ENCODE measurements around the gene SUSD4.

Gene SUSD4

DNA sequence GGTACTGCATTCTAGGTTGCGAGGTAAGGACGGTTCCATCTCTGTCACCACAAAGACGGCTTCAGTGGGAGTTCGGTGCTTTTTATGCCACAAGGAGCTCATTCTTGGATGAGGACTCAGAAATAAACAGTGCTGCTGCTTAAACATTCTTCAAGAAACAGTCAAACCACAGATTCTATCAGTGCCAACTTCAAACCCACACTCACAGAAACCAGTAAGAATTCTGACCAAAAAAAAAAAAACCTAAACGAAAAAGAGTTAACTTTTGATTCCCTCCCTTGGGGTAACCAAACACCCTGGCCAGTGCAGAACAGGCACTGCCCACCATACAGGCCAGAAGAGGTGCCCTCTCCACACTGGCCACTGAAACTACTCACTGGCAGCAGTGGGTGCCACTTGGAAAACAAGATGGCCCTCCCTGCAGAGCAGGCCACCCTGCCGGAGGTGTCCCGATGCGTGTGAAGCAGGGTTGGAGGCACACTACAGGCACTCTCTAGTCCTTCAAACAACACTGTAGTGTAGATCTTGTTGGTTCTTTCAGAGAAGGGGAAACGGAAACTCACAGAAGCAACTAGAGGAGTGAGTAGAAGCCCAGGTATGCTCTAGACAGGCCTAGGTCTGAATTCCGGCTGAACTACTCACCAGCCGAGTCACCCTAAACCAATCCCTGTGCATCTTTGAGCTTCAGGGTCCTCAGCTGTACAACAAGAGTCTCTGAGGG lies 133.7 kb downstream of the SUSD4 start:
- DNase-seq (ENCODE audit: low spot score), result peak; percentile 74

DNA sequence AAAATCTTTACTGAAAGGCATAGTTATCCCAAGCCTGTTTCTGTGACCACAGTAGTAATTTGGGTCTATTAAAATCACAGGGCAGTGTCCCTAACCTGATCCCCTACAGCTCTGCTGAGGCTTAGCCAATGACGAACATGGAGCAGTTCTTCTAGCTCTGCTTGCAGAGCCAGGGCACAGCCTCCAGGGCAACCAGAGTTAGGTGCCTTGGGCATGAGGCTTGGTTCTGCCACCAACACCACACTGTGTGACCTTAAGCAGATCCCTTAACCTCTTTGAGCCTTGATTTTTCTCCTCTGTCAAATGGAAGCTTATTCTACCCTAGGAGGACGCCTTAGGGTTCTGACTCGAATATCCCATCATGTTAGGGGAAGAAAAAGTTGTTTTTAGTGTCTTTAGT lies 134.2 kb downstream of the SUSD4 start:
- DNase-seq (ENCODE audit: low spot score), result no peak

DNA sequence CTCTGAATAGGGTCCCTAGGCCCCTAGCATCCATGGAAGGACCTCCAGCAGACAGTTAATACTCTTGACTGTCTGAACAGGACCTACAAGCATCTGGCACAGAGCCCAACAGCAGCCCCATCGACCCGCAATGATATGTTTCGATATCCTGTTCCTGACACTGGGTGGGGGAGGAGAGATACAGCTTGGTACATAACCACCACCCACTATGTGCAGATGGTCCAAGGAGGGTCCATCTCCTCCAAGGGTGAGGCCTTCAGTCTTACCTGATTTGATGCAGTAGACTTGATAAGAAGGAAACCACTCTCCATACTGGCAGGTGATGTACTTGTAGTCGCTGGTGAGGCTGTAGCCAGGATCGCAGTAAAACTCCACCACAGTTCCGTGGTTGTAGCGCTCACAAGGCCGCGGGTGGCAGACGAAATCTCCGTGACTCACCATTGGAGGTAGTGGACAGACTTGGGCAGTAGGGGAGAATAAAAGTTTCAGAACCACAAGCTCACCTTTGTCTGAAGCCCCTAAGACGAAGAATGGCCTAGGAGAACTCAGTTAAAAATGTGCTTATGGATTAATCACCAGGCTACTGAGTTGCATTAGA lies 134.9 kb downstream of the SUSD4 start:
- no peak for DNase-seq (ENCODE audit: low spot score)

DNA sequence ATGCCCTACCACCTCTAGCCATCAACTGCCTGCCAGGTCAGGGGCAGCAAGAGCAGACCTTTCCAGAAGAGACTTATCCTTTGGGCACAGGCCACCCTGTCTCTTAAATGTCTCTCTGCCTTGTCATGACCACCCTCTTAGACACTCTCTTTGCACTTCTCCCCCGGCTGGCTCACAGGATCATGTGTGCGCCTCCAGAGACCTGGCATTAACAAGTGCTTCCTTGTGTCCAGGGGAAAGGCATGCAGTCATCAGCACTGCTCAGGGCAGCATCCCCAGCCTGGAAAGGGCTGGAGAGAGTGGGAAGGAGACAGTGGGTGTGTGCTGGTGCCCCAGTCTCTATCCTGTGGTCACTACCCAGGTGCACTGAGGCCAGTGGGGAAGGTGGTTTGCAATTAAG lies 135.8 kb downstream of the SUSD4 start:
- no peak for DNase-seq (ENCODE audit: low spot score)

DNA sequence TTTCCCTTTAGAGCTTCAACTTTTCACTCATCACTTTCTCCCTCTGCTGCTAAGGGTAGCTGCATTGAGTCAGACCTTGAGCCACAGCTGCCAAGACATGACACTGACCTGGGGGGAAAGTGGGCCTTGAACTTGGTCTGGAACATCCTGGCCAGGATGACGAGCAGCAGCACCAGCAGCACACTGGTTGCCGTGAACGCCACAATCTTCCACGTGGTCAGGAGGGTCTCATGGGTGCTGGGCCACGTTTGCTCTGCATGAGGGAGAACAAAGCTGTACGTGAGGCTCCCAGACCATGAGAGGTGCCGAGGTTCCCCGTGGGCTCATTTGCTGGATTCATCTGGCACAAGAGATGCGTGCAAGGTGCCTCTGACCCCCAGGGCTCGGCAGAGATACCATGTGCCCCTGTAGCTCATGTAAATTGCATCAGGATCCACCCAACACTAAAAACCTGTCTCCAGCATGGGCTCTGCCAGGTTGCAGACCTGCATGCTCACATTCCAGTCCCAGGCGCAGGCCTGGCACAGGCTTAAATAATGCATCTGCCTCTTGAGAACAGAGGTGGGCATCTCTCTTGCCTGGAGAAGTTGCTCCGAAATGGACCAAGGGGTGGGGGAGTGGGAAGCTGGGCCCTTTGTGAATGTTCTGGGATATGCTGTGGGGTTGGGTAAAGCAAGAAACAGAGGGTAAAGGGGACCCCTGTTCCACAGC lies 136.3 kb downstream of the SUSD4 start:
- DNase-seq (ENCODE audit: low spot score), result no peak

DNA sequence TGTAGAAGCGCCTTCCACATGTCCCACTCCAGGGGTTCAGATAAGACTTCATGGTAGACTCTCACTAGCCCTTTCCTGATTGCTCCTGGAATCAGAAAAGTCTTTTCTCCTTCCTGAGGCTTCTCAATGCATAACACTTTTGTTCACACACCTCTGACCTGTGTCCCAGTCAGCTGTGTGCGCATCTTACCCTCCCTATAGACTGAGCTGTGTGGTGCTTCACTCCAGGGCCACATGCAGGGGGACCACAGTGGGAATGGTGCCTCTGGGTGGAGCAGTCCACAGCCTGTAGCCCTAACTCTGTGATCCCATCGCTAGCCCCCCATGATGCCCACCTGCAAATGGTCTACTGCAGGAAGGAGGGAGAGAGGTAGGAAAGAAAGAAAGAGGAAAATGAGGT lies 136.9 kb downstream of the SUSD4 start:
- no peak for DNase-seq (ENCODE audit: low spot score)

DNA sequence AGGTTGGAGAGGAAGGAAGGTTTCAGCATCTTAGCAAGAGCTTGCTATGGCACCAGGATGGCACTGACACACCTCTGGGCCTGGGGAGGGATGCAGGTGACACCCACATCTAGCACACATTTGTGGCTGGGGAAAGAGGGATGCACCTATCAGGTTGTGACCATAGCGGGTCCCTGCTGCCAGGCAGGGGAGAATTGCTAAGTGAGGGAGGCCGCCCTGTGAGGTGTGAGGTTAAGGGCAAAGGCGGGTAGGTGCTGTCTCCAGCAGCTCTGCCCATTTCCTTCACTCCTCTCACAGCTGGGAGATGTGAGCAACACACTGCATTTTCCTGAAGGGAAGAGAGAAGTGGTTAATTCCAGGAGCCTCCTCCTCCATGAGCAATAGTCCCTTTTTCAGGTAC lies 137.7 kb downstream of the SUSD4 start:
- DNase-seq (ENCODE audit: low spot score), result no peak

DNA sequence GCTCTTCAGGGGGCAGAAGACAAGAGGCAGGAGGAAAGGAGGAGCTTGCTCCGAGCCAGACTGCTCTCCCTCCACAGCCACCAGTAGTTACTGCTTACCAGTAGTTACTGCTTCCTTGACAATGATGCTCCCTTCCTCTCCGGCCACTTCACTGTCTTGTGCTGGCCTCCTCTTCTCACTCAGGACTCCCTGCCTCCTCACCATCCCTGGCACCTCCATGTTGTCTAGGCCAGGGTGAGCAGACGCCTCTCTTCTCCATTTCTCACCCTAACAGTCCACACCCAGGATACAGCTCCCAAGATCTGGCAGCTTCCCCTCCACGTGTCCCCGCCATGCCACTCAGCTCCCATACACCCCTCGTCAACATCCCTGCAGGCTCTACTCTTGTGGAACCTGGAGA lies 138.5 kb downstream of the SUSD4 start:
- DNase-seq (ENCODE audit: low spot score), result no peak

DNA sequence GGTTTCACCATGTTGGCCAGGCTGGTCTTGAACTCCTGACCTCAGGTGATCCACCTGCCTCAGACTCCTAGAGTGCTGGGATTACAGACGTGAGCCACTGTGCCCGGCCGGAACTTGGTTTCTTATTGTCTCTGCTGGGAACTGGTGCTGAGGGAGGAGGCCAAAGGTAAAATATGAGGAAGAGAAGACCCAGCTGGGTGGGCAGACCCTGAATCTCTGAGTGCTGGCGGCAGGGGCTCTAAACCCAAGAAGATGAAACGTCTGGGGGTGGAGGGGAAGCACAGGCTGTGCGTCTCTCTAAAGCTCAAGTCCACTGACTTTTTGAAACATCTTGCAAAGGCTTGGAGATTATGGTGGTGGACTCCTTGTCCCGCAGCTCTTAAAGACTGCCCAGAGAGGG lies 138.9 kb downstream of the SUSD4 start:
- no peak for DNase-seq (ENCODE audit: low spot score)

DNA sequence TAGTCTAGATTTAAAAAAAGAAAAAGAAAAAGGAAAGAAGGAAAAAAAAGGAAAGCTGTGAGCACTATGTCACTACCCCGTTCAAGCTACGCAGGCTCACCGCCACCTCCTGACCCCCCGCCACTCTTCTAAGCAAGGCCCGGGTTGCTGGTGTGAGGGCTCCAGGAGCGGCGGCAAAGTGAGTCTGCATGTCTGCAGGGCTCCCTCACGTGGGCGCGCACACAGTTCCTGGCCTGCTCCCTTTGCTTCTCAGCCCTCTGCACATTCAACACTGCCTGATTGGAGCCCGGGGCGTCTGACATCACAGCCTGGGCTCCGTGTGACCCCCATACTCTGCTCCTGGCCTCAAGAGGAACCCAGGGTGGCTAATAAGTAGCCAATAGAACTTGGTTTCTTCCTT lies 139.5 kb downstream of the SUSD4 start:
- DNase-seq (ENCODE audit: low spot score), result no peak

DNA sequence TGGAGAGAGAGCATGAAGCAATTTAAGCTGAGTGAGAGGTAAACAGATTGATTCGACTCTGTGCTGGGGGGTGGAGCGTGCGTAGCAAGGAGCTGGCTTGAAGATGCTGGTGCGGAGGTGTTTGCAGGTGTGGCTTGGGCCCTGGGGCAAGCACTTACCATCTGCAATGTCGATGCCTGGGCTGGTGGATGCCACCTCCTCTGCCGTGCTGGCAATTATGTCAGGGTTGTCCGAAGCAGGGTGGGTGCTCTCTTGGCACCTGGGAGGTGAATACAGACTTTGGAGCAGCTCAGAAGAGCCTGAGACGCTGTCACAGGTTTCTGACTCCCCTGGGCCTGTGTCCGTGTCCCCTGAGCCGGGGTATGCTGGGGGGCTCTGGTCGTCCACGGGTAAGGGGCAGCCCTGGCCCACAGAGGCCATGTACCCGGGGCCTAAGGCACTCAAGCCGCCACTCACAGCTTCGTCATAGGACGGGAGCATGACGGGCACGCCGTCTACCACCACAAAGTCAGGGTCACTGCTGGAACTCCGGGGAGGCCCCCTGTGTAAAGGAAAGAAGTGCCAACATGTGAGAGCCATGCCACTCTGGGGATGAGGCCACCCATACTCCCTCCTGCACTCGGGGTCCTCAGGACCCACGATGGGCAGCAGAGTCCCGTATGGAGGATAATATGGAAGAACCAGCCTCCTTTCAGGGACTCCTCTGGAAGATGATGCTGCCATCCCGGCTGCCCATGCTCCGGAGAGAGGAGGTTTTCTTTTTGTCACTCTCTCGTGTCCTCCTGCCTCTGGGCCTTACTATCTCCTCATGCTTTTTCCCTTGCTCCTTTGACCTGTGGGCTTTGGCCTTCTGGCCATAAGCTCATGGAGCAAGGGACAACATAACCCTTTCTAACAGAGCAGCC lies 140.6 kb downstream of the SUSD4 start:
- no peak for DNase-seq (ENCODE audit: low spot score)

DNA sequence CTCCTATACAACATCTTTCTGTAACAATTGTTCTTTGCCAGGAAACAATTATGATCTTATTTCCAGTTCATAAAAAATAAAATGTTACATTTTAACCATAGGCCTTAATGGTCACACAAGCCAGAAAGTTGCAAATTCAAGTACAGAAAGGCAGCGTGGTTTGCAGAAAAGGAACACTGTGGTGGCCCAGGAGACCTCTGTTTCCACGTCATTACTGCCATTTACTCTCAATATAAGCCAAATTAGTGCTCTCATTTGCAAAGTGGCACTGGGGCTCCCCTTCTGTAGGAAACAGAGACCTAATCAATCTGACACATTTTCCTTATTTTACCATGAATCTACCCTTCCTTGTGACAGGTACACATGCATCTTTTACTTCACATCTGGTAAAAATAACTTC lies 141.6 kb downstream of the SUSD4 start:
- DNase-seq (ENCODE audit: low spot score), result no peak

DNA sequence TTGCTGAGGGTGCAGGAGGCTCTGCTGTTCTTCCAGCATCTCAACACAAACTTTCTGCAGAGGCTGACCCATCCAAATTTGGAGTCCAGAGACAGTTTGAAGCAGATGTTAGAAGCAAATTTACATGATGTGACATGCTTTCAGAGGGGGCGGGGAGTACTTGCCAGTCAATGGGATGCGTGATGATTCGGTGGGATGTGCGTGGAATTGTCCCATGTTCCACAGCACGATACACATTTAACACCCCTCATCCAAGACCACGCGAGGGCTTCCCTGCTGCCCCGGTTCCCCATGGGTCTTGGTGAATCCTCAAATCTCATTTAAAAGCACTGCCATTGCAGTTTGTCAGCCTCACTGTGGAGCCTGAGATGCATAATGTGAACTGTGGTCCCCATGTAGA lies 142.3 kb downstream of the SUSD4 start:
- no peak for DNase-seq (ENCODE audit: low spot score)

DNA sequence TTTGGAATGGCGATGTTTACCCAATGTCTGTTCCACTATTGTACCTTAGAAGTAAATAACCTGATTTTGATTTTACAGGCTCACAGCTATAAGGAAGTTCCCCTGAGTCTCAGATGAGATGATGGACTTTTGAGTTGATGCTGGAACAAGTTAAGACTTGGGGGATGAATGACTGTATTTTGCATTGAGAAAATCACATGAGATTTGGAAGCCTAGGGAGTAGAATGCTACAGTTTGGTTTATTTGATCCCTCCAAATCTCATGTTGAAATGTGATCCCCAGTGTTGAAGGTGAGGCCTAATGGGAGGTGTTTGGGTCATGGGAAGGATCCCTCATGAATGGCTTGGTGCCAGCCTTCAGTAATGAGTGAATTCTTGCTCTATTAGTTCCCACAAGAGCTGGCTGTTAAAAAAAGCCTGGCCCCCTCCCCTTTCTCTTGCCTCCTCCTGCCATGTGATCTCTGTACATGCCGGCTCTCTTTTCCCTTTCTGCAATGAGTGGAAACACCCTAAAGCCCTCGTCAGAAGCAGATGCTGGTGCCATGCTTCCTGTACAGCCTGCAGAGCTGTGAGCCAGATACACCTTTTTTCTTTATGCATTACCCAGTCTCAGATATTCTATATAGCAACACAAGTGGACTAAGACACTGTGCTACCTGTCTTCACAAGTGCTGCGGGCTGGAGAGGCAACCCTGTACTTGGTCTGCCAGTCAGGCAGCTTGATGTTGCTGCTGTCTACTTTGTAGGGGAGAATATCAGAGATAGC lies 143.9 kb downstream of the SUSD4 start:
- no peak for DNase-seq (ENCODE audit: low spot score)

DNA sequence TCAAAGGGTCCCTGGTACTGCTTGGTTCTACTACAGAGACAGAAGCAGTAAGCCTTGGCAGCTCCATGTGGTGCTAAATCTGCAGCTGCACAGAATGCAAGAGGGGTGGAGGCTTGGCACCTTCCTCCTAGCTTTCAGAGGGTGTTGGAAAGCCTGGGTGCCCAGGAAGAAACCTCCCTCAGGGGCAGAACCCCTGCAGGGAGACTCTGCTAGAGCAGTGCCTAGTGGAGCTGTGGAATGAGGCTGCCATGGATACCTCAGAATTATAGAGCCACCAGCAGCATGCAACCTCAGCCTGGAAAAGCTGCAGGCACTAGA lies 144.7 kb downstream of the SUSD4 start:
- DNase-seq (ENCODE audit: low spot score), result no peak

DNA sequence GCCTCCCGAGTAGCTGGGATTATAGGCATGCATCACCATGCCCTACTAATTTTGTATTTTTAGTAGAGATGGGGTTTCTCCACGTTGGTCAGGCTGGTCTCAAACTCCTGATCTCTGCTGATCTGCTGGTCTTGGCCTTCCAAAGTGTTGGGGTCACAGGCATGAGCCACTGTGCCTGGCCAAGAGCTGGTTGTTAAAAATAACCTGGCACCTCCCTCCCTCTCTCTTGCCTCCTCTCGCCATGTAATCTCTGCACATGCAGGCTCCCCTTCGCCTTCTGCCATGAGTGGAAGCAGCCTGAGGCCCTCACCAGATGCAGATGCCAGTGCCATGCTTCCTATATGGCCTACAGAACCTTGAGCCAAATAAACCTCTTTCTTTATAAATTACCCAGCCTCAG lies 146.2 kb downstream of the SUSD4 start:
- DNase-seq (ENCODE audit: low spot score), result no peak

DNA sequence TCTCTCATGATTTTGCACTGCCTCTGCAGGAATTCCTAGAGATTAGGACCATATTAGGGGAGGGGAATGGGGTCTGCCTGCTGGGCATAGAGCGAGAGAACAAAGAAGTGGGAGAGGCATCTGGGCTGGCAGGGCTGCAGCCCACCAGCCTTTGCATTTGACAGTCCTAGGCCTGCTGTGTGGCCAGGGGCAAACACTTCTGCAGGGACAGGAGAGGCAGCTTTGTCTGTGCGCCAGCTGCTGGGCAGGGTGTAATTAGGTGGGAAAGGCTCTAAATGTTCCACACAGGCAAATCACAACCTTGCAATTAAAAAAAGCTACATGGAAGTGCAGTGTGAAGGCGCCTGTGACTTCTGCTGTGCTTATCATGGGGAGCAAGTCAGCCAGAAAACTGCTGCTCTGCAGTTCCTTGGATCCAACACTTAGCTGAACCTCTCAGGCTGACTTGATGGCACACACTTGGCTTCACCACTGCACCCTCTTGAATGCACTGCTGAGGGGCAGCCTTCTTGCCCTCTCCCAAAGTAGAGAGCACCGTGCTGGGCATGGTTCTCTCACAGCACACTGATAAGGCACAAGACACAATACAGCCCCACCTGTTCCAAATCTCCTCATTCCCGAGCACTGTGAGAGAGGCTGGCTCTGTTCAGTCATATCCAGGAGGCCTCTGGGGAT lies 147.3 kb downstream of the SUSD4 start:
- no peak for DNase-seq (ENCODE audit: low spot score)

DNA sequence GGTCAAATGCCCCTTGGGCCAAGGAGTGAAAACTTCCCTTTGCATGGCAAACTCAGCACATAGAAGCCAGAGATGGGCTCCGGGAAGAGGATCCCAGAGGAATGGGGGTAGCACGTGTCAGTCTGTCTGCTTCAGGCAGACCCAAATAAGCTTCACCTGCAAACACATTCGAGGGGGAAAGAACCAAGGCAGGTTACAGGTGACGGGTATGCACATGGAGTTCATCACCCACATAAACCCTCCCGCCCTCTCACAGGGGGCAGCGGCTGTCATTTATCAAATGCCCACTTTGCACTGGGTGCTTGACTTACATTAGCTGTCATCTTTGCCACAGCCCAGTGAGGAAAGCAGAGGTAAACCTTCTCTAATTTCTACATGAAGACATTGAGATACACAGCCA lies 147.9 kb downstream of the SUSD4 start:
- DNase-seq (ENCODE audit: low spot score), result no peak

DNA sequence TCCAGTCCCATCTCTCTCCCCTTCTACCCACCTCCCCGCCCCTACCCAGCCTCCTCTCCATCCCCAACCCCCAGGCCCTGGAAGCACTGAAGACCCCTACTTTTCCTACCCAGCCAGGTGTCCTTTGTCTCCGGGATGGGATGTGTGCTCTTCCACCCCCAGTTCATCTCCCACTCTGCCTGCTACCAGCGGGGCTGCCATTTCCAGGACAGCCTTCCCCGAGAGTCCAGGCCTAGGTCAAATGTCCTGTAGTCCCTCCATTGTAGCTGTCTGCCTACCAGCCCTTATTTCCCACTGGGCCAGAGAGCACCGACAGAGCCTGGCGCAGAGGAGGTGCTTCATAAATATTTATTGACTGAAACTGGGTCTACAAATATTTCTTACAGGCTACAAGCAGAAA lies 148.9 kb downstream of the SUSD4 start:
- DNase-seq (ENCODE audit: low spot score), result no peak

DNA sequence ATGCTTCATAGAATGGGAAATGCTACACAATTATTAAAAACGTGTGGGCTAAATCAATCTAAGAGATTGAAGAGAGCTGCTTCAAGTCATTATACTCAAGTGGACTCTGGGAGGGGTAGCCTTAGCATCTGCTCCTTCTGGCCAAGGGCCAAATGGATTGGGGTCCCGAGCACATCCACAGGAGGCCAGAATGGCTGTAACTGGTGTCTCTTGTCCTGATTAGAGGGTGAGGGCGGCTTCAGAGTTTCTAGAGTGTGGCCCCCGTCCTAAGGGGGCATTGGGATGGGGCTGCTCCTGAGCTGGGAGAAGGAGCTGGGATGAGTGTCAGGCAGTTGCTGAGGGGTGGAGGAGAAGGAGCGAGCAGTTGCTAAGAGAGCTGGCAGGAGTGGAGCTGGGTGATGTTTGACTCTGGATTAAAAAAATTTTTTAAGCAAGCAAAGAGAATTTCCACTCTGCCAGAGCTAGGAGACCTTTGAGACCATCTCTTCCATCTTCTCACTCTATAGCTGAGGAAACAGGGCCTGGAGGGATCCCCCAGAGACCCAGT lies 149.6 kb downstream of the SUSD4 start:
- no peak for DNase-seq (ENCODE audit: low spot score)

DNA sequence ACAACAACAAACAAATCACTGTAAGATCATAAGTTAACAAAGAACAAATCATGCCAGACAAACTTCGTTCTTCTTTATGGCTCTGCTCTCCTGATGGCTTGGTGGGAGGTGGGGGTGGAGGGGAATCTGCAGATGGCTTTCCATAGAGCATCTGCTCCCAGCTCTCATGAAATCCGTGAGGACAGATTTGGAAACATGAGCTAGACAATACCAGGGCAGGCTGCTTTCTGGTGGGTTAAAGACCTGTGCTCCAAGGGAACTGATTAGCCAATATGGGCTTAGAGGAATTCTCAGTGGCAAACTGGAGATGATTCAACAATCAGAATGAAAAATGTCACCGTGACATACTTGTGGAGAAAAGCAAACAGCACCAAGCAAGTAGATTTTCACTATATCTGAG lies 151.5 kb downstream of the SUSD4 start:
- DNase-seq (ENCODE audit: low spot score), result no peak
